ENCODE data around the gene XIAP. TPM values are rescaled to one million over a fixed set of nuclear protein-coding genes. Genes with fewer than 3 reads are reported as not detected.

Gene XIAP
- total and polyA plus RNA-seq, 9 of the 15 experiments (the other 6 are each of a cell fraction or from before 2014, with no cell fraction given) = 5.7 to 40.5 (median 19.8) TPM

DNA sequence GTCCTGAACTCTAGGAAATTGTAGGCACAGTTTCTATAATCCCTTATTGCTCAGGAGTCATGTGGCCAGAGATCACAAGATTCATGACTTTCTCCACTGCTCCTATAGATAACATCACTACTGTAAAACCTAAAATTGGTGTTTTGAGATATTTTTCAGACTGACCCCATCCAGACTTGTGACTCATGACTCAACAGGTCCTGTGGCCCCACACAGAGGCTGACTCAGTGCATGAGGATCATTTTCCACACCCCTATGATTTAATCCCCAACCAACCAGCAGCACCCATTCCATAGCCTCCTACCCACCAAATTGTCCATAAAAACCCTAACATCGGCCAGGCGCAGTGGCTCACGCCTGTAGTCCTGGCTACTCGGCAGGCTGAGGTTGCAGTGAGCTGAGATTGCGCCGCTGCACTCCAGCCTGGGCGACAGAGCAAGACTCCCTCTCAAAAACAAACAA is 13.2 kb upstream of the XIAP start (continued):
- TF ChIP-seq, protein P1, sequence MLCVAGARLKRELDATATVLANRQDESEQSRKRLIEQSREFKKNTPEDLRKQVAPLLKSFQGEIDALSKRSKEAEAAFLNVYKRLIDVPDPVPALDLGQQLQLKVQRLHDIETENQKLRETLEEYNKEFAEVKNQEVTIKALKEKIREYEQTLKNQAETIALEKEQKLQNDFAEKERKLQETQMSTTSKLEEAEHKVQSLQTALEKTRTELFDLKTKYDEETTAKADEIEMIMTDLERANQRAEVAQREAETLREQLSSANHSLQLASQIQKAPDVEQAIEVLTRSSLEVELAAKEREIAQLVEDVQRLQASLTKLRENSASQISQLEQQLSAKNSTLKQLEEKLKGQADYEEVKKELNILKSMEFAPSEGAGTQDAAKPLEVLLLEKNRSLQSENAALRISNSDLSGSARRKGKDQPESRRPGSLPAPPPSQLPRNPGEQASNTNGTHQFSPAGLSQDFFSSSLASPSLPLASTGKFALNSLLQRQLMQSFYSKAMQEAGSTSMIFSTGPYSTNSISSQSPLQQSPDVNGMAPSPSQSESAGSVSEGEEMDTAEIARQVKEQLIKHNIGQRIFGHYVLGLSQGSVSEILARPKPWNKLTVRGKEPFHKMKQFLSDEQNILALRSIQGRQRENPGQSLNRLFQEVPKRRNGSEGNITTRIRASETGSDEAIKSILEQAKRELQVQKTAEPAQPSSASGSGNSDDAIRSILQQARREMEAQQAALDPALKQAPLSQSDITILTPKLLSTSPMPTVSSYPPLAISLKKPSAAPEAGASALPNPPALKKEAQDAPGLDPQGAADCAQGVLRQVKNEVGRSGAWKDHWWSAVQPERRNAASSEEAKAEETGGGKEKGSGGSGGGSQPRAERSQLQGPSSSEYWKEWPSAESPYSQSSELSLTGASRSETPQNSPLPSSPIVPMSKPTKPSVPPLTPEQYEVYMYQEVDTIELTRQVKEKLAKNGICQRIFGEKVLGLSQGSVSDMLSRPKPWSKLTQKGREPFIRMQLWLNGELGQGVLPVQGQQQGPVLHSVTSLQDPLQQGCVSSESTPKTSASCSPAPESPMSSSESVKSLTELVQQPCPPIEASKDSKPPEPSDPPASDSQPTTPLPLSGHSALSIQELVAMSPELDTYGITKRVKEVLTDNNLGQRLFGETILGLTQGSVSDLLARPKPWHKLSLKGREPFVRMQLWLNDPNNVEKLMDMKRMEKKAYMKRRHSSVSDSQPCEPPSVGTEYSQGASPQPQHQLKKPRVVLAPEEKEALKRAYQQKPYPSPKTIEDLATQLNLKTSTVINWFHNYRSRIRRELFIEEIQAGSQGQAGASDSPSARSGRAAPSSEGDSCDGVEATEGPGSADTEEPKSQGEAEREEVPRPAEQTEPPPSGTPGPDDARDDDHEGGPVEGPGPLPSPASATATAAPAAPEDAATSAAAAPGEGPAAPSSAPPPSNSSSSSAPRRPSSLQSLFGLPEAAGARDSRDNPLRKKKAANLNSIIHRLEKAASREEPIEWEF (CRISPR knock-in tag; IDR thresholded peaks at IDR 0.05) = no peak
- TF ChIP-seq XRCC5 (IDR thresholded peaks at IDR 0.05; ENCODE audit: low read depth, low read length) (no peak), ZNF780A (CRISPR knock-in tag; IDR thresholded peaks at IDR 0.05) (no peak), EGR1 (conservative IDR thresholded peaks at IDR 0.05) (no peak), ETS2 (tag; IDR thresholded peaks at IDR 0.05; ENCODE audit: borderline replicate concordance, poor library complexity, severe bottlenecking) (no peak), HDAC3 (IDR thresholded peaks at IDR 0.05; ENCODE audit: borderline replicate concordance, partially characterized antibody) (no peak), SIN3A (IDR thresholded peaks at IDR 0.05; ENCODE audit: borderline replicate concordance in 2 of 2, control insufficient read depth in 1 of 2, low read depth in 2 of 2, low read length in 2 of 2) (no peak), ZNF24 (IDR thresholded peaks at IDR 0.05) (no peak), ETV6 (IDR thresholded peaks at IDR 0.05; ENCODE audit: borderline replicate concordance in 1 of 2, low read depth in 2 of 2, low read length in 1 of 2) (no peak), ETV6 (CRISPR knock-in tag; IDR thresholded peaks at IDR 0.05; ENCODE audit: borderline replicate concordance) (no peak), NCOA6 (IDR thresholded peaks at IDR 0.05) (no peak), ZFP36 (IDR thresholded peaks at IDR 0.05; ENCODE audit: low read depth, low read length, partially characterized antibody) (no peak), CAMTA2 (CRISPR knock-in tag; conservative IDR thresholded peaks at IDR 0.05) (no peak), TAF9B (IDR thresholded peaks at IDR 0.05; ENCODE audit: partially characterized antibody) (no peak), KHSRP (IDR thresholded peaks at IDR 0.05) (no peak), FUS (optimal IDR thresholded peaks at IDR 0.05; ENCODE audit: low read depth, low read length) (no peak), FOSL1 (tag; conservative IDR thresholded peaks at IDR 0.05) (peak; percentile 99), ZNF695 (CRISPR knock-in tag; IDR thresholded peaks at IDR 0.05) (no peak), RBM34 (IDR thresholded peaks at IDR 0.05; ENCODE audit: borderline replicate concordance, insufficient read depth, low read length) (no peak), RBM25 (IDR thresholded peaks at IDR 0.05; ENCODE audit: low read depth, low read length, severe bottlenecking) (no peak), PCBP1 (IDR thresholded peaks at IDR 0.05; ENCODE audit: low read depth, low read length, poor library complexity, severe bottlenecking) (no peak)
- TF ChIP-seq, protein P2, sequence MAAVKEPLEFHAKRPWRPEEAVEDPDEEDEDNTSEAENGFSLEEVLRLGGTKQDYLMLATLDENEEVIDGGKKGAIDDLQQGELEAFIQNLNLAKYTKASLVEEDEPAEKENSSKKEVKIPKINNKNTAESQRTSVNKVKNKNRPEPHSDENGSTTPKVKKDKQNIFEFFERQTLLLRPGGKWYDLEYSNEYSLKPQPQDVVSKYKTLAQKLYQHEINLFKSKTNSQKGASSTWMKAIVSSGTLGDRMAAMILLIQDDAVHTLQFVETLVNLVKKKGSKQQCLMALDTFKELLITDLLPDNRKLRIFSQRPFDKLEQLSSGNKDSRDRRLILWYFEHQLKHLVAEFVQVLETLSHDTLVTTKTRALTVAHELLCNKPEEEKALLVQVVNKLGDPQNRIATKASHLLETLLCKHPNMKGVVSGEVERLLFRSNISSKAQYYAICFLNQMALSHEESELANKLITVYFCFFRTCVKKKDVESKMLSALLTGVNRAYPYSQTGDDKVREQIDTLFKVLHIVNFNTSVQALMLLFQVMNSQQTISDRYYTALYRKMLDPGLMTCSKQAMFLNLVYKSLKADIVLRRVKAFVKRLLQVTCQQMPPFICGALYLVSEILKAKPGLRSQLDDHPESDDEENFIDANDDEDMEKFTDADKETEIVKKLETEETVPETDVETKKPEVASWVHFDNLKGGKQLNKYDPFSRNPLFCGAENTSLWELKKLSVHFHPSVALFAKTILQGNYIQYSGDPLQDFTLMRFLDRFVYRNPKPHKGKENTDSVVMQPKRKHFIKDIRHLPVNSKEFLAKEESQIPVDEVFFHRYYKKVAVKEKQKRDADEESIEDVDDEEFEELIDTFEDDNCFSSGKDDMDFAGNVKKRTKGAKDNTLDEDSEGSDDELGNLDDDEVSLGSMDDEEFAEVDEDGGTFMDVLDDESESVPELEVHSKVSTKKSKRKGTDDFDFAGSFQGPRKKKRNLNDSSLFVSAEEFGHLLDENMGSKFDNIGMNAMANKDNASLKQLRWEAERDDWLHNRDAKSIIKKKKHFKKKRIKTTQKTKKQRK (IDR thresholded peaks at IDR 0.05; ENCODE audit: borderline replicate concordance, low read depth, low read length) = no peak
